SK-N-SH treated with all-trans-retinoic acid at 6 μM for 48 hours (cell line): Measurements from ENCODE around the gene HIPK1.
A peak's percentile ranks its signal among the peaks of the same experiment; 100 is the strongest.
"Not testable (repeated sequence)": the region's sequence is repeated elsewhere in the genome, so short reads cannot be mapped to it uniquely, and the experiment has no call there.

Experiments
- ATAC-seq: fragments of 200-7000 bp; cut with Tn5 transposase; 3 replicates; pipeline ENCODE4 v1.9.1; 2020; ENCODE audit warnings: mild to moderate bottlenecking, moderate library complexity
- ARNTL ChIP-seq: fragments of 450-650 bp; formaldehyde crosslinking; IDR thresholded peaks from 2 replicates; pipeline ENCODE4 v1.5.0; 2020; ENCODE audit warnings: low read depth, mild to moderate bottlenecking, moderate library complexity, borderline replicate concordance
- BACH2 ChIP-seq: fragments of 250-450 bp; sonication (Bioruptor Pico); IDR thresholded peaks from 2 replicates; pipeline ENCODE4 v1.9.0; 2021; ENCODE audit warnings: mild to moderate bottlenecking, borderline replicate concordance
- CSRNP3 ChIP-seq: fragments of 250-450 bp; sonication (Bioruptor Pico); IDR thresholded peaks from 2 replicates; pipeline ENCODE4 v1.5.1; 2021; ENCODE audit warnings: mild to moderate bottlenecking, moderate library complexity
- ESRRG ChIP-seq: fragments of 250-450 bp; sonication (Bioruptor Pico); IDR thresholded peaks from 2 replicates; pipeline ENCODE4 v1.6.1; 2021; ENCODE audit warnings: mild to moderate bottlenecking
- ISL1 ChIP-seq: fragments of 250-450 bp; sonication (Bioruptor Pico); IDR thresholded peaks from 2 replicates; pipeline ENCODE4 v2.1.2; 2022; ENCODE audit warnings: mild to moderate bottlenecking, moderate library complexity
- OSR1 ChIP-seq: fragments of 250-450 bp; sonication (Bioruptor Pico); IDR thresholded peaks from 2 replicates; pipeline ENCODE4 v1.8.0; 2022; ENCODE audit warnings: moderate library complexity, mild to moderate bottlenecking, inconsistent platforms
- POU6F1 ChIP-seq: fragments of 250-450 bp; sonication (Bioruptor Pico); IDR thresholded peaks from 2 replicates; pipeline ENCODE4 v1.8.0; 2021; ENCODE audit warnings: low read depth, mild to moderate bottlenecking, moderate library complexity, borderline replicate concordance
- PPARA ChIP-seq: fragments of 250-450 bp; sonication (Bioruptor Pico); IDR thresholded peaks from 2 replicates; pipeline ENCODE4 v1.5.0; 2020; ENCODE audit warnings: mild to moderate bottlenecking, borderline replicate concordance
- TCF4 ChIP-seq: fragments of 250-450 bp; sonication (Bioruptor Pico); IDR thresholded peaks from 2 replicates; pipeline ENCODE4 v1.8.0; 2021; ENCODE audit warnings: mild to moderate bottlenecking, moderate library complexity, borderline replicate concordance
- TOX ChIP-seq: fragments of 250-450 bp; sonication (Bioruptor Pico); IDR thresholded peaks from 2 replicates; pipeline ENCODE4 v1.8.0; 2021; ENCODE audit warnings: mild to moderate bottlenecking, moderate library complexity, borderline replicate concordance
- TSHZ2 ChIP-seq: fragments of 250-450 bp; sonication (Bioruptor Pico); IDR thresholded peaks from 2 replicates; pipeline ENCODE4 v1.5.0; 2020; ENCODE audit warnings: mild to moderate bottlenecking, moderate library complexity
- ZC3H10 ChIP-seq: fragments of 250-450 bp; sonication (Bioruptor Pico); IDR thresholded peaks from 2 replicates; pipeline ENCODE4 v1.5.1; 2021; ENCODE audit warnings: mild to moderate bottlenecking, moderate library complexity
- ZFP3 ChIP-seq: fragments of 250-450 bp; sonication (Bioruptor Pico); IDR thresholded peaks from 2 replicates; pipeline ENCODE4 v1.5.0; 2020; ENCODE audit warnings: mild to moderate bottlenecking, moderate library complexity
- ZFP30 ChIP-seq: fragments of 450-650 bp; formaldehyde crosslinking; IDR thresholded peaks from 2 replicates; pipeline ENCODE4 v1.5.0; 2022; ENCODE audit warnings: mild to moderate bottlenecking, moderate library complexity
- ZNF565 ChIP-seq: fragments of 450-650 bp; formaldehyde crosslinking; conservative IDR thresholded peaks from 2 replicates; pipeline ENCODE4 v1.5.0; 2020; ENCODE audit warnings: low read depth, mild to moderate bottlenecking, moderate library complexity
- ZNF70 ChIP-seq: fragments of 450-650 bp; formaldehyde crosslinking; IDR thresholded peaks from 2 replicates; pipeline ENCODE4 v1.5.0; 2020; ENCODE audit warnings: mild to moderate bottlenecking, moderate library complexity
- TF ChIP-seq, protein P1 (sequence below): fragments of 250-450 bp; sonication (Bioruptor Pico); IDR thresholded peaks from 2 replicates; pipeline ENCODE4 v1.8.0; 2020; ENCODE audit warnings: mild to moderate bottlenecking, moderate library complexity, borderline replicate concordance

The HIPK1 gene

DNA sequence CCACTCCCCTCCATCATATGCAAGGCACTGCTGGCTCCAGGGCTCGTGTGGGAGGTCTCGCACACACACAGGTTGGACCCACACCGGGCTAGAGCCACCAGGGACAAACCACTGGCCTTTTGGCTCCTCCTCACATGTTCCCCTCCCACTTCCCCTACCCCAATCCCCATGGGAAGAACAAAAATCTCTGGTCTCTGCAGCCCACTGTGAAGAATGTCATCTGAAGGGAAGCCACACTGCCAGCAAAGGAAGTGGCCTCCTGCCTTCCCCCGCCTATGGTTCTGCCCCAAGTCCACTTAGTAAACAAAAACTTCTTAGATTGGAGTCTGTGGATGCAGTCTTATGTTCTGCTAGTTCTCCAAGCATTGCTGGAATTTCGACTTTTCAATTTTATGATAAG is 74.3 kb downstream of the HIPK1 start:
- TF ChIP-seq TOX (CRISPR knock-in tag) (no peak), ARNTL (no peak), TCF4 (CRISPR knock-in tag) (no peak), POU6F1 (CRISPR knock-in tag) (no peak), ISL1 (CRISPR knock-in tag) (no peak), ZNF565 (CRISPR knock-in tag) (no peak), ZC3H10 (CRISPR knock-in tag) (no peak), TSHZ2 (CRISPR knock-in tag) (no peak), ZNF70 (CRISPR knock-in tag) (no peak), CSRNP3 (no peak)
- no peak for ATAC-seq

GRCh38 chr1:114006825-114007224 is 77.7 kb downstream of the HIPK1 start:
- not testable (repeated sequence) for ATAC-seq

DNA sequence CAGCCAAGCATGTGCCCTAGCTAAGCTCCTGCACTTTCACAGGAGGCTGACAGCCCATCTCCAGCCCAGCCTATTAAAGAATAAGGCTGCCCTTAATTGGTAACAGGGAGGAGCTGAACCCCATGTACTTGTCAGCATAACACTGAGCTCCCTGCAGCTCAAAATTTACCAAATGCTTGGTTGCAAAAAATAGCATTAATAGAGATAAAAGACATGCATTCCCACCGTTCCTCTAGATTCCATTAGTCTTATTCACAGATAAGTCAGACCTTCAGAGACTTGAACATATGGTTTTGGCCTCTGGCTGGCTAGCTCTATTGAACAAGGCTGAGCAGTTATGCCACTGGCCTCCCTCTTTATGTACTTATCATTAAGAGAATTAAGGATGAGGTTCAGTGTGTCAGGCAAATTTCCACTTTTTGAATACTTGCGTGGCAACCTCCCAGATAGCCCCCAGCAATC is 79.4 kb downstream of the HIPK1 start:
- ATAC-seq: peak; percentile 71
- TF ChIP-seq TOX (CRISPR knock-in tag) (no peak), ZFP30 (CRISPR knock-in tag) (no peak), ZNF565 (CRISPR knock-in tag) (no peak), ZFP3 (no peak), ISL1 (CRISPR knock-in tag) (no peak), BACH2 (CRISPR knock-in tag) (no peak), OSR1 (CRISPR knock-in tag) (no peak), TSHZ2 (CRISPR knock-in tag) (no peak), POU6F1 (CRISPR knock-in tag) (no peak), TCF4 (CRISPR knock-in tag) (no peak), PPARA (no peak), CSRNP3 (no peak), ESRRG (CRISPR knock-in tag) (no peak)
- TF ChIP-seq, protein P1, sequence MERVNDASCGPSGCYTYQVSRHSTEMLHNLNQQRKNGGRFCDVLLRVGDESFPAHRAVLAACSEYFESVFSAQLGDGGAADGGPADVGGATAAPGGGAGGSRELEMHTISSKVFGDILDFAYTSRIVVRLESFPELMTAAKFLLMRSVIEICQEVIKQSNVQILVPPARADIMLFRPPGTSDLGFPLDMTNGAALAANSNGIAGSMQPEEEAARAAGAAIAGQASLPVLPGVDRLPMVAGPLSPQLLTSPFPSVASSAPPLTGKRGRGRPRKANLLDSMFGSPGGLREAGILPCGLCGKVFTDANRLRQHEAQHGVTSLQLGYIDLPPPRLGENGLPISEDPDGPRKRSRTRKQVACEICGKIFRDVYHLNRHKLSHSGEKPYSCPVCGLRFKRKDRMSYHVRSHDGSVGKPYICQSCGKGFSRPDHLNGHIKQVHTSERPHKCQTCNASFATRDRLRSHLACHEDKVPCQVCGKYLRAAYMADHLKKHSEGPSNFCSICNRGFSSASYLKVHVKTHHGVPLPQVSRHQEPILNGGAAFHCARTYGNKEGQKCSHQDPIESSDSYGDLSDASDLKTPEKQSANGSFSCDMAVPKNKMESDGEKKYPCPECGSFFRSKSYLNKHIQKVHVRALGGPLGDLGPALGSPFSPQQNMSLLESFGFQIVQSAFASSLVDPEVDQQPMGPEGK (CRISPR knock-in tag): no peak
